Measurements from ENCODE around the gene CREBBP.

CREBBP gene

DNA sequence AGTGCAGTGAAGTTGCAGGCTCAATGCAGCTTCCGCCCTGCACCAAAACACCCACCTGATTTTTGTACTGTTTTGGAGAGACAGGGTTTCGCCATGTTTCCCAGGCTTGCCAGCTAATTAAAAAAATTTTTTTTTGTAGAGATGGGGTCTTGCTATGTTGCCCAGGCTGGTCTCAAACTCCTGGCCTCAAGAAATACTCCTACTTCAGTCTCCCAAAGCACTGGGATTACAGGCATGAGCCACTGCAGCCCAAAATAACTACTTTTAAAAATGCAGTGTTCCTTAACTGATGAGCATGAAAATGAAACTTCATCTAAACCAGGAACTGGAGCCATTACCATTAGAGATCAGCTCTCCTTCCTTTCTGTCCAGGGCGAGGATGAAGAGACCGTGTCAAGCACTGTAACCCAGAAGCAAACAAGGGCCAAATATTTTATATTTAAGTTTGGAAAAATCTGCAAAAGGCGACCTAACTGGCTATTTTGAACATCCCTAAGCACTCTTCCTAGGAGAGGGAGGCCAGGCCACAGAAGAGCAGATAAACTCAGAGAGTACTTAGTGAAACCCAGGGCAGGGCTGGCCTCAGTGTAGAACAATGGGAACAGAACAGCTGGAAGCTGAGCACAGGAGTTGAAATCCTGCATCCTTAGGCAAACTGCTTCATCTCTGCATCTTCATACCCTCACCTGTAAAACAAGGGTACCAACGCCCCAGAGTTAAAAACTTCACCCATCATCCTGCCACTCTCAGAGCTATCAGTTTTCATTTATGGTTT is 24.0 kb downstream of the CREBBP start:
- no peak for DNase-seq (ENCODE audit: low read depth in 2 of 2)

GRCh38 chr16:3854750-3855541 is 25.6 kb downstream of the CREBBP start:
- no peak for DNase-seq (ENCODE audit: low read depth in 2 of 2)

DNA sequence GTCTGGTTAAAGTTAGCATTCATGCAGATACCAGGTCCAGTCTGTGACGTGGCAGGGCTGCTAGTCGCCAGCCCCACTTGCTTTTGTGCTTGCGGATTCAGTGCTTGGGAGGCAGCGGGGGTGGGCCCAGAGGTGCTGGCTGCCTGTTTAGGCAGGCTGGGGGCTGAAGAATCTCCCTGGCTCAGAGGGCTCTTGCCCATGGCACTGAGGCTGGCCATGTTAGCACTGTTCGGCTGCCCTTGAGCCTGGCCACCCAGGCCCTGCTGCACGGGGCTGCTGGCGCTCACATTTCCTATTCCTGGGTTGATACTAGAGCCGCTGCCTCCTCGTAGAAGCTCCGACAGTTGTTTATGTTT is 30.0 kb downstream of the CREBBP start:
- no peak for DNase-seq (ENCODE audit: low read depth in 2 of 2)

DNA sequence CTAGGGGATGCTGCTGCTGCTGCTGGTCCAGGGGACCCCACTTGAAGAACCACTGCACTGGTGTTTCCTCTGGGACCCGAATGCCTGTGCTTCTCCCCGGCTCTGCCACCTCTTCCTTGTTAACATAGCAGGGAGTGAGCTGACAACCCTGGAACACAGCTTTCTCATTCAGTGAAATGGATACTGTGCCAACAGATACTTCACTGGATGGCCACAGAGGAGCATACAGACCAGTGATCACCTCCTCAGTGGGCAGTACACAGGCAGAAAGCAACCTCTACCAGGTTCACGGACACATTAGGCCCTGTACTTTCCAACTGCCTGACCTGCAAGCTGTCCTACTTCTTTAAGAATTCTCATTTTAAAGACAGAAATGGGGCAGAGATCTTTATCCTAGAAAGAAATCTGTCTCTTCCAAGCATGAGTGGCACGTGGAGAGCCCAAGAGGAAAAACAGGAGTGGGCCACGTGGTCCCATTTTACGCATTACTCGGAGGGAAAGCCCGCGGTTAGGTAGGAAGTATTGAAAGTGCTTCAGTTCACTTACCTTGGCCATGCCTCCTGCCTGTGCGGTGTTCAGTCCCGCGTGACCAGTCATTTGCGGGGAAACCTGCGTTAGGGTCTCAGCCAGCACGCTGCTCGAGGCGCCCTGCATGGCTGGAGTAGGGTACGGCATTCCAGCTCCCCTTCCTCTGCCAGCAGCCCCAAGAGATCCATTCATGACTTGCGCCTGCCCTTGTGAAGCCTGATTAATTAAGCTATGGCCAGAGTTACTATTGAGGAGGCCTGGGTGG is 30.6 kb downstream of the CREBBP start:
- no peak for DNase-seq (ENCODE audit: low read depth in 2 of 2)

- DNase-seq (ENCODE audit: low read depth in 2 of 2), result no peak
These were observed 33.9 kb downstream of the CREBBP start for GRCh38 chr16:3846595-3847091.

GRCh38 chr16:3846087-3846486 is 34.4 kb downstream of the CREBBP start:
- no peak for DNase-seq (ENCODE audit: low read depth in 2 of 2)

GRCh38 chr16:3842994-3843393 is 37.5 kb downstream of the CREBBP start:
- no peak for DNase-seq (ENCODE audit: low read depth in 2 of 2)

- DNase-seq (ENCODE audit: low read depth in 2 of 2), result no peak
These were observed 38.6 kb downstream of the CREBBP start for GRCh38 chr16:3841729-3842508.

DNA sequence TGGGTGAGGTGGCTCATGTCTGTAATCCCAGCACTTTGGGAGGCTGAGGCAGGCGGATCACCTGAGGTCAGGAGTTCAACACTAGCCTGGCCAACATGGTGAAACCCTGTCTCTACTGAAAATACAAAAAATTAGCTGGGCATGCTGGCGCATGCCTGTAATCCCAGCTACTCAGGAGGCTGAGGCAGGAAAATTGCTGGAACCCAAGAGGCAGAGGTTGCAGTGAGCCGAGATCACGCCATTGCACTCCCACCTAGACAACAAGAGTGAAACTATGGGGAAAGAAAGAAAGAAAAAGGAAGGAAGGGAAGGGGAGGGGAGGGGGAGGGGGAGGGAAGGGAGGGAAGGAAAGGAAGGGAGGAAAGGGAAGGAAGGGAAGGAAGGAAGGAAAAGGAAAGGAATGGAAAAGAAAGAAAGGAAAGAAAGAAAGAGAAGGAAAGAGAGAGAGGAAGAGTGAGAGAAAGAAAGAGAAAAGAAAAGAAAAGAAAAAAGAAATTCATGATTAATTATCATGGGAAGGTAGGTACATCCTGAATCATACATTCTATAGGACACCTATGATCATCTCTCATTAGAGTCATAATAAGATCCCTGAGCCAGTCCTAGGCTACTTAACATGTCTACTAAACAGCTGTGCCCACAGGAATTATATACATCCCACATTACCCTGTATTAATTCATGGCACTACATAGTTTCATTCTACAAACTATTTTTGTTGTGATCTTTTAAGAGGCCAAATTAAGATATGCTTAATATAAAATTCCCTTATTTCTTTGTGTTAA is 40.9 kb downstream of the CREBBP start:
- no peak for DNase-seq (ENCODE audit: low read depth in 2 of 2)

DNA sequence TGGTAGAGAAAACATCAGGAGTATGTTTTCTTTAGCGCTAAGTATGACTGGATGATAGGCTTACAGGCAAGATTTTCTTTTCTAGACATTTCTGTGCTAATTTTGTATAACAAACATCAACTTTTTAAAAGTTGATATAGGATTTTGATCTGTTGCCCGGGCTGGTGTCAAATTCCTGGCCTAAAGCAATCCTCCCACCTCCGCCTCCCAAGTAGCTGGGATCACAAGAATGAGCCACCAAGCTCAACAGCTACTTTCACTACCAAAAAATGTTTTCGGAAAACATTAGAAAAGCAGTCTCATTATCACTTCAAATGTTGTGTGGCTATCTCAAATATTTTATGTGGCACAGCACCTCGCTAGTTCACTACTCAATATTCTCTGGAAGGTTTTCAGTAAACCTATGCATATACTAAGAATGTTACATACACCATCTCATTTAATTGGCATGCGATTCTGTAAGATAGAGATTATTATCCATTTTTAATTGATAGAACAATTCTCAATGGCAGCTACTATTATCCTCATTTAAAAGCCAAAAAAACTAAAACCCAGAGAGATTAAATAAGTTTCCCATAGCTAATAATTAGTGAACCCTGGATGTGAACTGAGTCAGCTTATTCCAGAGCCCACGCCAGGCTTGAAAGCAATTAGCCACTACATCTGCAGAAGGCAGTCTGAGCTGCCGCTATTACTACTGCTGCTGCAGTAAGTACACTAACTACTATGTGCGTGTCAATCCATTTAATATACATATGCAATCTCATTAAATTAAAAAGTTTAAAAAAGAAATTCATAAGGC is 41.7 kb downstream of the CREBBP start:
- no peak for DNase-seq (ENCODE audit: low read depth in 2 of 2)

DNA sequence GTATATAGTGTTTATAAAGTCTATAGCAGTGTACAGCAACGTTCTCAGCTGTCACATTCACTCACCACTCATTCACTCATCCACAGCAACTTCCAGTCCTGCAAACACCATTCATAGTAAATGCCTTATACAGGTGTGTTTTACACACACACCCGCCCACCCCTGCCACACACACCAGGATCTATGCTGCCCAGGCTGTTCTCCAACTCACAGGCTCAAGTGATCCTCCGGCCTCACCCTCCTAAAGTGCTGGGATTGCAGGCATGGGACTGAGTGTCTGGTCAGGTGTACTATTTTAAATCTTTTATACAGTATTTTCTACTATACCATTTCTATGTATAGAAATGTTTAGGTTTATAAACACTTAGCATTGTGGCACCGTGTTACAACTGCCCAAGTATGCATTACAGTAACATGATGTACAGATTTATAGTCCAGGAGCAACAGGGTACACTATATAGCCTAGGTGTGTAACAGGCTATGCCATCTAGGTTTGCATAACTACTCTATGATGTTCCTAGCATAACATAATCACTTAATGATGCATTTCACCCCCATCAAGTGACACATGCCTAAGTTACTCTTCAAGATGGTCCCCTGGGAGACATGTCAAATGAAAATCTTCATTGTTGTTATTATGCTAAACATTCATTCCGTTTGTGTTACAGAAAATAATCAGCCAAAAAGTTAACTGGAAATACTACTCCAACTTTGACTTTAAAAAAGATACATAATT is 42.5 kb downstream of the CREBBP start:
- no peak for DNase-seq (ENCODE audit: low read depth in 2 of 2)

- no peak for DNase-seq (ENCODE audit: low read depth in 2 of 2)
These were observed 43.9 kb downstream of the CREBBP start for GRCh38 chr16:3836641-3837040.

GRCh38 chr16:3835089-3835602 is 45.4 kb downstream of the CREBBP start:
- no peak for DNase-seq (ENCODE audit: low read depth in 2 of 2)

GRCh38 chr16:3832668-3833067 is 47.8 kb downstream of the CREBBP start:
- DNase-seq (ENCODE audit: low read depth in 2 of 2), result no peak

DNA sequence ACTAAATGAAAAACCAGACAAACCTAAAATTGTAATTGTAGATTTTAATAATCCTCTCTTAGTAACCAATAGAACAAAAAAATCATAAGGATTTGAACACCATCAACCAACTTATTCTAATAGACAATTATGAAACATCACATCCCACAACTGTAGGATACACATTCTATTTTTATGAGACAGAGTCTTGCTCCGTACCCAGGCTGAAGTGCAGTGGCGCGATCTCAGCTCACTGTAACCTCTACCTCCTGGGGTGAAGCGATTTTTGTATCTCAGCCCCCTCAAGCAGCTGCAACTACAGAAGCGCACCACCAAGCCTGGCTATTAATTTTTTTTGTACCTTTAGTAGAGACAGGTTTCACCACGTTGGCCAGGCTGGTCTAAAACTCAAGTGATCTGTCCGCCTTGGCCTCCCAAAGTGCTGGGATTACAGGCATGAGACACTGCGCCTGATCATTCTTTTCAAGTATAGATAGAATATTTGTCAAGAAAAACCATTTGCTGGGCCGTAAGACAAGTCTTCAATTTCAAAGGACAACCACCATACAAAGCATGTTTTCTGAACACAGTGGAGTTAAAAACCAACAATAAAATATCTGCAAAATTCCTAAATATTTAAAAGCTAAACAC is 49.8 kb downstream of the CREBBP start:
- no peak for DNase-seq (ENCODE audit: low read depth in 2 of 2)

DNA sequence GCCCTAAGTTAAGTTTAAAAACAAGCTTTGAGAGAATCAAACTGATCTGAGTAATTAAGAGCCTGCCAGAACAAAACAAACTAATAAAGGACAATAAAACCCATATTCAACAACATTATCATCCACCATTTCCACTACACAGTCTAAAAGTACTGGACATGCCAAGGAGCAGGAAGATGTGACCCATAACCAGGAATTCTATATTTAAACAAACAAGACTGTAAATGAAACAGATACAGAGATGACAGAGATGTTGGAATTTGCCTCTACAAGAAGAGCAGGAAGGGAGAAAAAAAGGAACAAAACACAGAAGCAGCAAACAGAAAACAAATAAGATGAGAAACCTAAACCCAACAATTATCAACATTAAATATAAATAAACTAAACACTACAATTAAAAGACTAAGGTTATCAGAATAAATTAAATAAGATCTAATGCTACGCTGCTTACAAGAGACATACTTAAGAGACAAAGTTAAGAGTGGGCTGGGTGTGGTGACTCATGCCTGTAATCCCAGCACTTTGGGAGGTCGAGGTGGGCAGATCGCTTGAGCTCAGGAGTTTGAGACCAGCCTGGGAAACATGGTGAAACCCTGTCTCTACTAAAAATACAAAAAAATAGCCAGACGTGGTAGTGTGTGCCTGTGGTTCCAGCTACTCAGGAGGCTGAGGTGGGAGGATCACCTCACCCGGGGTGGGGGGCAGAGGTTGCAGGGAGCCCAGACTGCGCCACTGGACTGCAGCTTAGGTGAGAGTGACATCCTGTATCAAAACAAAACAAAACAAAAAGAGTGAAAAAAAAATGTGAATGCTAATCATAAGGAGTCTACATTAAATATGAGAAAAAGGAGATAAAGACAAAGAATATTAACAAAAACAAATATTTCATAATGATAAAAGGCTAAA is 50.6 kb downstream of the CREBBP start:
- no peak for DNase-seq (ENCODE audit: low read depth in 2 of 2)

- DNase-seq (ENCODE audit: low read depth in 2 of 2), result no peak
These were observed 54.6 kb downstream of the CREBBP start for GRCh38 chr16:3825940-3826339.

All from stimulated activated CD8-positive, alpha-beta memory T cell treated with anti-CD3 and anti-CD28 coated beads, Interleukin-2, amount 100 ng/mL, for 48 hours (primary cell).